Measurements from ENCODE around the gene SCN10A. TPM values are rescaled to one million over a fixed set of nuclear protein-coding genes. Genes with fewer than 3 reads are reported as not detected.
A peak's percentile ranks its signal among the peaks of the same experiment; 100 is the strongest.

Gene SCN10A
- total RNA-seq, 4 donors from 2014 or later, result not detected

GRCh38 chr3:38738630-38739395 lies 77.2 kb downstream of the SCN10A start:
- Histone ChIP-seq H3K27ac (no peak overlapping the region), H3K4me1 (no peaks in the 10 kb centered on the region), H3K9me3 (no peaks in the 10 kb centered on the region), H3K27me3 (no peaks in the 10 kb centered on the region), H3K4me3 (no peak overlapping the region), H3K36me3 (no peaks in the 10 kb centered on the region)
- DNase-seq, result no peak
- TF ChIP-seq CTCF (IDR thresholded peaks at IDR 0.05) (peak in 1 of 6 experiments; percentile 26), POLR2A (IDR thresholded peaks at IDR 0.05) (no peak)

- H3K9me3 ChIP-seq, result no peaks in the 10 kb centered on the region
- no peak overlapping the region for H3K27ac ChIP-seq
- no peaks in the 10 kb centered on the region for H3K4me1 ChIP-seq
- no peak for TF ChIP-seq POLR2A (IDR thresholded peaks at IDR 0.05)
- H3K36me3 ChIP-seq, result no peaks in the 10 kb centered on the region
- no peaks in the 10 kb centered on the region for H3K27me3 ChIP-seq
- DNase-seq, result no peak
- H3K4me3 ChIP-seq, result no peak overlapping the region
Observed at GRCh38 chr3:38731522-38731921, 84.5 kb downstream of the SCN10A start.

GRCh38 chr3:38730281-38730680 lies 85.7 kb downstream of the SCN10A start:
- no peaks in the 10 kb centered on the region for H3K4me1 ChIP-seq
- no peak overlapping the region for H3K27ac ChIP-seq
- H3K36me3 ChIP-seq, result no peaks in the 10 kb centered on the region
- H3K9me3 ChIP-seq, result no peaks in the 10 kb centered on the region
- TF ChIP-seq CTCF (IDR thresholded peaks at IDR 0.05) (no peak), POLR2A (IDR thresholded peaks at IDR 0.05) (no peak)
- H3K27me3 ChIP-seq, result no peaks in the 10 kb centered on the region
- no peak overlapping the region for H3K4me3 ChIP-seq
- no peak for DNase-seq

DNA sequence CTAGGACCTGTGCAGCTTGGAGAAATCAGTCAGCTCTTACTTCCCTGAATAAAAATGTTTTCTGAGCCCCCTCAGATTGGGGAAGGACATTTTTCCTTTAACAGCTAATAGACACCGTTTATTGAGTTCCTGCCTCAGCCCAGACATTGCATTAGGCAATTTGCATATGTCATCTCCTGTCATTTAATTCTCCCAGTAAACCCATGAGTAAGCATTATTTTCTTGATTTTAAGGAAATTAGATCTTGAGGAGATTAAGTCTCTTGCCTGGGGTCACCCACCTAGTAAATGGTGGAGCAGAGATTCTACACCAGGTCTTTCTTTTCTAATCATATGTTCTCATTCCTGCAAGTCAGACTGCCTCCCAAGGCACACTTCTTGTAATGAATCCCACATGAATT lies 88.0 kb downstream of the SCN10A start:
- Histone ChIP-seq H3K27me3 (no peaks in the 10 kb centered on the region), H3K36me3 (no peaks in the 10 kb centered on the region), H3K4me3 (no peak overlapping the region), H3K9me3 (no peaks in the 10 kb centered on the region), H3K27ac (no peak overlapping the region), H3K4me1 (no peaks in the 10 kb centered on the region)
- TF ChIP-seq CTCF (IDR thresholded peaks at IDR 0.05) (no peak), POLR2A (IDR thresholded peaks at IDR 0.05) (no peak)
- no peak for DNase-seq

DNA sequence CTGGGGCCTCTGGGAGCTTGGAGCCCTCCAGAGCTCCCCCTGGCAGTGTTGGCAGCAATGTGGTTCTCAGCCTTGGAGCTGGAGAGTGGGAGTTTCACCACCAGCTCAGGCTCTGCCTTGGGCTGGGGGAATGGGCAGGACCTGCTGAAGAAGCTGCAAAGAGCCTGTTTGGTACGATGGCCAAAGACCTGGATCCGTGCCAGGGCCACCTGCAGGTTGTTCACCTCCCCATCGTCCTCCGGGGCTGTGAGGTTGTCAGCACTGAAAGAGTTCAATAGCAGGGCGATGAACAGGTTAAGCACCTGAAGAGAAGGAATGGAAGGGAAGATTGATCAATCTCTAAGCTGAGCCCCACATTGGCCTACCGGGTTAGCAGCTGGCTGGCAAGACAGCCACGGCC lies 89.3 kb downstream of the SCN10A start:
- Histone ChIP-seq H3K4me1 (no peaks in the 10 kb centered on the region), H3K27me3 (no peaks in the 10 kb centered on the region), H3K27ac (no peak overlapping the region), H3K4me3 (no peak overlapping the region), H3K36me3 (no peaks in the 10 kb centered on the region), H3K9me3 (no peaks in the 10 kb centered on the region)
- DNase-seq, result no peak
- TF ChIP-seq POLR2A (IDR thresholded peaks at IDR 0.05) (no peak), CTCF (IDR thresholded peaks at IDR 0.05) (no peak)

DNA sequence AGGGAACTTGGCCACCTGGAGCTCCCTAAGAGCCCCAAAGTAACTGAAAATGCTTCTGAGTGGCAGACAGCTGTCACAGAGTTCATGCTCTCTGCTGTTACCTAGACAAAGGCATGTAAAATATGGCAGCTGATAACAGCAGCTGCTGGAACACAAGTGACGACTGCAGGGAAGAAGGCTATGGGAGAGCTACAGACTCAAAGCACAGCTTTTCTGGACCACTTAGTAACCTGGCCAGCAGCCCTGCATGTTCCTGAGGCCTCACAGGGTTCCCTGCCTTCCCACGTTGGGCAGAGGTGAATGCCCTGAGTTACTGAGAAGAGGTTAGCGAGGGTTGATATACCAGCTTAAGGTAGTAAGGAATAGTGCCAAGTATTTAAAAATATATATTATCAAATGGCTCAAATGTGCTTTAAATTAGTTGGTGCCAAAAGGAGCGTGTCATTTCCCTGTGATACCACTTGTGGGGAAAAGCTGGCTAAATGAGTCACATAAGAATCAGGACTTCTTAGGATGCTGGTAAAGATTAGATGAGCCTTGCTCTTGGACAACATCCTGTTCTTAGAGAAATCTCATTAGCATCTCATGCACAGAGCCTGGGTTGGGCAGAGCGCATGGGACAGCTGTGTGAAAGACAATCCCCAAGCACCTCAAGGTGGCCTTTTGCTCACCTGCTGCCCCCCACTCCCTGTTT lies 90.1 kb downstream of the SCN10A start:
- Histone ChIP-seq H3K27ac (no peak overlapping the region), H3K9me3 (no peaks in the 10 kb centered on the region), H3K27me3 (no peaks in the 10 kb centered on the region), H3K4me1 (no peaks in the 10 kb centered on the region), H3K36me3 (no peaks in the 10 kb centered on the region), H3K4me3 (no peak overlapping the region)
- DNase-seq, result no peak
- no peak for TF ChIP-seq CTCF (IDR thresholded peaks at IDR 0.05)
- no peak for TF ChIP-seq POLR2A (IDR thresholded peaks at IDR 0.05)

All from Peyer's patch (tissue), 4 donors.